ENCODE data around the gene KCTD10.
A peak's percentile ranks its signal among the peaks of the same experiment; 100 is the strongest.

KCTD10 gene

DNA sequence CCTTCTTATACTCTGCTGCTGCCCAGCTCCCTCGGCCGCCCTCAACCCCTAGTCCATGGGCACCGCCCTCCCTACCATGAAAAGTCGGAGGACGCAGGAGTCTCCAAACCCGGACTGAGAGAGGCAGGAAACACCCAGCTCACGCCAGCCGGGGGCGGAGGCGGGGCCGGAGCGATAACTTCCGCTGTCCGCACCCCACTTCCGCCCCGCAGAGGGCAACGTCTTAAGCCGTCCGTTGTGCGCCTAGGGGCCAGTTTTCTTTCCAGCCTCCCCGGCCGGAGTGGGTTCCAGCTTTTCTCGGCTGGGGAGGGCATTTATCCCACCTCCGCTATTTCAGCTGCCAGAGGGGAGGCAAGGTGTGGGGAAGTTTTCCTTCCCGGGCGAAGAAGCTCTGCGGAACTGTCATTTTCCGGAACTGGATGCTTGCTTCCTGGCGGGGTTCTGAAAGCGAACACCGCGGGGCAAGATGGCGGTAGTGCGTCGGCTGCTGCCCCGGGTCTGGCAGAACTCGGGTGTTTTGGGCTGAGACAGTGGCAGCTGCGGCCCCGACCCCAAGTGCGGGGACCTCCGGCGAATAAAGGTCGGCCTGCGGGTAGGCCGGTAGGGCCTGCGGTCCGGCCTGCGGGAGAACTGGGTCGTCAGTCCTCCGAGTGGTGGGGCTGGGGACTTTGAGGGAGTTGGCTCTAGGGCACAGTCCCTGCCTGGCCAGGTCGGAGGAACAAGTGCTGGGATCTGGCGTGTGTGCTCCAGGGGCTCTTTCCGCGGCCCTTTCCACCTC, at the start of gene KCTD10, which contains the start of gene UBE3B:
Gene KCTD10 (minus strand): TSS at position 116 of the 778 bp plus-strand sequence. CDS start 38 bp downstream, at position 78.
Gene UBE3B (plus strand): TSS at position 450 of the 778 bp plus-strand sequence. CDS start 5,918 bp downstream, outside the sequence.
- peak; percentile 77 for DNase-seq

DNA sequence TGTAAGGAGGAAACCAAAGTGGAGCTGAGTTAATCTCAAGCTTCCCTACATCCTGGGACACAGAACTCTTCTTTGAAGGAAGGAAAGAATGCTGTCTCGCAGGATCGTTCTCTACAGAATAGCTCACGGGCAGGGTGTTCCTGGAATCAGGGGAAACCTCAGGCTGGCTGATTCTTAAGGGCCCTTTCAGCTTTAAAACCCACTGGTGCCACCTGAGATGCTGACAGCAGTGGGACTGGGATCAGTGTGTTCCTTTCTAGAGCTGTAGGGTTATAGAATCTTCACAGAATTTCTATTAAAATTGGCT, 48.1 kb upstream of the KCTD10 start:
- DNase-seq = no peak

DNA sequence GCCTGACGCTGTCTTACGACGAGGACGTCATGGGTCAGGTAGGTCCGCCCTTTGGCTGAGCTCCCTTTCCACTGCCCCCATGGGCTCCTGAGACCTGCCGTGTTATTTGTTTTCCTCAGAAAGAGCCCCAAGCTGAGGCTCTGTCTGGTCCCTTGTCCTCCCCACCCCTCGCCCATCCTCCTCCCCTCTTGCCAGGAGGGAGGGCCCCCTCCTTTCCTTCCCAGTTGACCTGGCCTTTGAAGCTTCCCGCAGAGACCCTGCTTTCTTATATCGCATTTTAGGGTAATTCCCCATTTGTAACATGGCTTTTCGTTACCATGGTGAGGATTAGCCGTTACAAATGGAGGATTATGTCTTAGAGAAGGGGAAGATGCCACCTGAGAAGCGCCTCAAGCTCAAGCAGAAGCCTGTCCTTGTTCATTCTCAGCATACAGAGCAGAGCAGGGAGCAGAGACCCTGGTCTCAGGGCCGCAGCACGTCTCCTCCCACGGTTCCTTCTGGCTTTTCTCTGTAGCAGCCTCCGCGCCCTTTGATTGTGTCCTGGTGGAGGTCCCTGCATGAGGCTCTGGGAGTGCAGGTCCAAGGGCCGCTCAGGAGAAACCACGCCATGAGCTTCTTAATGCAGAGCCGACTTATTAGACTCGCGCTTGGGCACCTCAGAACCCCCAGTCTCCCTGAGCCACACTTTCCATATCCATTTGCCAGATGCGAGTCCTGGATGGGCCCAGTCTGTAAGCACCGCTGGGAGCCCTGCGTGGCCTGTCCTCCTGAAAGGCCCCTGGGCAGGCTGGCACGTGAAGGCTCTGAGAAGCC, 47.6 kb upstream of the KCTD10 start:
- no peak for DNase-seq

DNA sequence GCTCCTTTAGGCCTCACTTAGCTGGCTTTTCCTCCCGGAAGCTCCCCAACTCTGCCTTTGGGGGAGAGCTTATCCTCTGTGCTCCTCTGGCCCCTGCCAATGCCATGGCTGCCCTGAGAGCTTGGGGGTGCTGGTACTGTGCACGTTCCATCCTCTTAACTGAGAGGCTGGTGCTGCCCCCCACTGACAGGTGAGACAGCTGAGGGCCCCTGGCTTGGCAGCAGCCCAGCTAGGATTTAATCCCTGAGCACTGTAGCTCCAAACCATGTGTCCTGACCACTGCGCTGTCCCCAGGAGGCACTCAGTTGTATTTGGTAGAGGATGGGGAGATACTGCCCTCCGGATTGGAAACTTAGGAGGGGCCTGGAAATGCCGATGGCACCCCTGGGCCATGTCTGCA, 46.4 kb upstream of the KCTD10 start:
- DNase-seq = no peak

GRCh38 chr12:109523071-109523470, 46.0 kb upstream of the KCTD10 start:
- no peak for DNase-seq

DNA sequence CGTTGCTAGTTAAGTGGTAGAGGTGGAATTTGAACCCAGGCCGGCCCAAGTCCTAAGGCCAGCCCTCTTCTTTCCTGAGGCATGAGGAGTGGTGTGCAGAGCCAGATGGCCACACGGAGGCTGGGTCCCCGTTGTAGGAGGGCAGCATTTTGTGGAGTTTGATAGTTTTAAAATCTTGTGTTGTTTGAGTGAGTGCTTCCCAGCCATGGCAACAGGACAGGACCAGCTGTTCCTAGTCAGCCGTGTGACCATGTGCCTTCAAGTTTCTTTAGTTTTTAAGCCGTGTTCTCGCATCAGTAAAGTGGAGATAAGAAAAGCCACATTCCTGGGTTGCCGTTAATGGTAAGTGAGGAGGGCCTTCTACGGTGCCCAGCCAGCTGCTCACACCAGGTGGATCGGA, 44.7 kb upstream of the KCTD10 start:
- DNase-seq = no peak

DNA sequence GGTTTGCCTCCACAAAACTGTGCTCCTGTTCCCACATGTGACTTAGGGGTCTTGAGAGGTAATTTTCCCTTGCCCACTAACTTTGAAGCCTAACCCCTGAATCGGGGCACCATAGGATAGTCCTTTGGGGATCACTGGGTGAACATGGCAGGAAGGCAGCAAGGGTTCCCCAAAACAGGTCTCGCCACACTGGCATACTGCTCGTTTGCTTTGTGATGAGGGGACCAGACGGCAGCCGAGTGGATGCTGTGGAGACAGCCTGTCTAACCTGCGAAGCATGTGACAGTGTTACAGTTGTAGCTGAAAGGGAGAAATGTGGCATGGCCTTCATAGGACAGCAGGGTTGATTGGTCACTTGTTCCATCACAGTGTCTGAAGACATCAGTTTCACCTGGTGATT, 42.7 kb upstream of the KCTD10 start:
- no peak for DNase-seq

- peak; percentile 54 for DNase-seq
These were observed 41.9 kb upstream of the KCTD10 start for GRCh38 chr12:109518820-109519665.

DNA sequence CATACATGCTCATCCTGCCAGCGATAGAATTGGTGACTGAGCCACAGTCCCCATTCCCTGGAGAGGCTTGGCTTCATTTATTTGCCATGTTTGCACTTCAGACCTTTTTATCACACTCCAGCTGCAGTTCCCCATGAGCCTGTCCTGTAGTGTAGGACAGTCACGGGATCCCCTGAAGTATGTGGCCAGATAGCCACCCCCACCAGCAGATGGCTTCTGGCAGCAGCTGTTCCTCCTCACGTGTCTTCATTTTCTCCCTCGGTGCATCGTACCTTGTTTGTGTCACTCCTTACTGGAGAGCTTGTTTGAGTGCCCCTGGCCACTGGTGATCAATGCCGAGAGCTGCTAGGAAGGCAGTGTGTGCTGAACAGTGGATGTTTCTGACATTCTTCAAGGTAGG, 40.5 kb upstream of the KCTD10 start:
- DNase-seq = no peak

- DNase-seq = no peak
These were observed 36.9 kb upstream of the KCTD10 start for GRCh38 chr12:109513977-109514376.

DNA sequence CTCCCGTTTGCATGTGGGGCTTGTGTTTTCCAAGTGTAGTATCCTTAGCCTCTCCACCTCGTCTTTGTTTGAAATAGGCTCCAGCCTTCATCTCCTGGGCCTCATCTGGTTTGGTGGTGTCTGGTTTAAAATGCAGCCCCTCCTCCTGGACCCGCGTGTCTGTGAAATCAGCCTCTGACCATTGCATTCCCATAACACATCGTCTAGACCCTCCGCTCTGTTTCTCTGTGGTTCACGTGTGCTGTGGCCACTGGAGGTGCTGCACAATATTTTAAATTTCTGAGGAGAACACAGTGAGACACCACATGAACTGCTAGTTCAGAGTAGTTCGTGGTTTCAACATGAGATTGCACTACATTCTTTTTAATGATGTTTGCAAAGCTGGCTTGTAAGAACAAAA, 36.0 kb upstream of the KCTD10 start:
- no peak for DNase-seq

DNA sequence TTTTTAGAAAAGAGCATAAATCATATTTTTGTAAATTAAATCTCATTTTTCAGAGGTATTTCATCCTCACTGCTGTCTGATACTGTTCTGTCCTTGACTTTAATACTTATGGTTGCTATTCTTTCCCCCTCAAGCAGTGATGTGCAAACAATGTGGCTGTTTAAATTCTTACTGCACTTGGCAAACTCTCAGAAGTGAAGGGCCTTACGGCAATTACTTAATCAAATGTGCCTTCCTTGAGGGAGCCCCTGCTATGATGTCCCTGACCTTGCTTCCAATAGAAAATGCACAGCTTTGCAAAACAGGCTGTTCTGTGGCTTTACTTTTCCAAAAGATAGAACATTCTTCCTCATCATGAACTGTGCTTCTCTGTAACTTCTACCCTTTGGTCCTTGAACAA, 35.5 kb upstream of the KCTD10 start:
- no peak for DNase-seq

DNA sequence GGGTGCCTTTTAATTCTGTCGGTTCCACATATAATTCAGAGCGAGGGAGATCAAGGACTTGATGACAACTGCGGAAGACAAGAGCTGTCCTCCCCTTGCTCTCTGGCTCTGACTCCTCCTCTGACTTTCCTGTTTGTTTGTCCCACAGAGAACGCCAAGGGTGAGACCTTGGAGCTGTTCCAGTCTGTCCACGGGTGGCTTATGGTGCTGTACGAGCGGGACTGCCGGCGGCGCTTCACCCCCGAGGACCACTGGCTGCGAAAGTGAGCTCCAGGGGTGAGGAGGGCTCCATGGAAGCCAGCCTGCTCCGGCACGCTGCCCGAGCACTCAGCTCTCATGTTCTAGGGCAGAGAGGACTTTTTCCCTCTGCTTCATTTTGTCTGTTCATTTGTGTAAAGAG, 33.1 kb upstream of the KCTD10 start:
- no peak for DNase-seq

DNA sequence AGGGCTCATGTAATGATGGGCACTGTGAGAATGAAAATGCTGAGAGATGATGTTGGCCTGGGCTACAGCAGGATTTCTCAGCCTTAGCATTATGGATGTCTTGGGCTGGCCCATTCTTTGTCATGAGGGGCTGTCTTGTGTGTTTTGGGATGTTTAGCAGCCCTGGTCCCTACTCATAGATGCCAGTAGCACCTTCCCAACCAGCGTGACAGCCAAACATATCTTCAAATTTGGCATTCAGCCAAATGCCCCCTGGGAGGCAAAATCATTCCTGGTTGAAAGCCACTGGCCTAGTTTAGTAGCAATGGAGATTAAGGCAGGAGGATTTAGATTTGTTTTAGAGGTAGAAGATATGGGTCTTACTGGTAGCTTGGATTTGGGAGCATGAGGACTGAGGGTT, 27.0 kb upstream of the KCTD10 start:
- DNase-seq = no peak

DNA sequence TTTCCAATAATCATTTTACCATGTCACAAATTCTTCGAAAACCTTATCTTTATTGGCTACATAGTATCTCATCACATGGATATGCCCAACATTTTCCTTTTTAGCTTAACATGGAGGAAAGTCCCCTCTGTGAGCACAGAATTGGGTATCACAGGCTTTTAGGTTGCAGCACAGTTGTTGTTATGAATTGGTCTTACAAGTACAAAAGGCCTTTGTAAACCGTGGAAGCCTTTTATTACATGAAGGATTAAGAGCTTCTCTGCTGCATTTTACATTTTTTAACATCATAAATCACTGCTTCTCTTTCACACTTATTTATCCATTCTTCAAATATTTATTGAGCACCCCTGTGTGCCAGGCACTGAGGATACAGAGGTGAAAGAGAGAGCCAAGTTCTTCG, 26.5 kb upstream of the KCTD10 start:
- DNase-seq = no peak

- no peak for DNase-seq
These were observed 25.2 kb upstream of the KCTD10 start for GRCh38 chr12:109502332-109502731.

DNA sequence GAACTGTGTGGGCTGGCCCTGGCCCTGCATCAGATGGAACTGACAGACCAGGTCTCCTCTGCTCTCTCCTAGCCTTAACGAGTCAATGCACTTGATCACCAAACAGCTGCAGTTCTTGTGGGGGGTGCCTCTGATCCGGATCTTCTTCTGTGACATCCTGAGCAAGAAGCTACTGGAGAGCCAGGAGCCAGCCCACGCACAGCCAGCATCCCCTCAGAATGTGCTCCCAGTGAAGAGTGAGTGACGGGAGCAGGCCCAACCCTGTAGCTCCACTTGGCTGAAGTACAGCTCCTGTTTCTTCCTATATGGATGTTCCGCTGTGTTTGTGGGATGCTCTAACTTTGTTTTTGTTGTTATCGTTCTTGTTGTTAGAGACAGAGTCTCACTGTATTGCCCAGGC, 24.2 kb upstream of the KCTD10 start:
- DNase-seq = no peak

- DNase-seq = no peak
These were observed 23.5 kb upstream of the KCTD10 start for GRCh38 chr12:109500406-109501185.

- no peak for DNase-seq
These were observed 20.6 kb upstream of the KCTD10 start for GRCh38 chr12:109497675-109498074.

DNA sequence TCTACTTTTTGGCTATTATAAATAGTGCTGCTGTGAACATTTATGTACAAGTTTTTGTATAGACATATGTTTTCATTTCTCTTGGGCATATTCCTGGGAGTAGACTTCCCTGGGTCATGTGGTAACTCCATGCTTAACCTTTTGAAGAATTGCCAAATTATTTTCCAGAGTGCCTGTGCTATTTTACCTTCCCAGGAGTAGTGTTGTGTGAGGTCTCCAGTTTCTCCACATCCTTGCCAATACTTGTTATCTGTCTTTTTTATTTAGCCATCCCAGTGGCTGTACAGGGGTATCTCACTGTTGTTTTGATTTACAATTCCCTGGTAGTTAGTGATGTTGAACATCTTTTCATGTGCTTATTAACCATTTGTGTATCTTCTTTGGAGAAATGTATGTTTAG, 19.2 kb upstream of the KCTD10 start:
- no peak for DNase-seq

DNA sequence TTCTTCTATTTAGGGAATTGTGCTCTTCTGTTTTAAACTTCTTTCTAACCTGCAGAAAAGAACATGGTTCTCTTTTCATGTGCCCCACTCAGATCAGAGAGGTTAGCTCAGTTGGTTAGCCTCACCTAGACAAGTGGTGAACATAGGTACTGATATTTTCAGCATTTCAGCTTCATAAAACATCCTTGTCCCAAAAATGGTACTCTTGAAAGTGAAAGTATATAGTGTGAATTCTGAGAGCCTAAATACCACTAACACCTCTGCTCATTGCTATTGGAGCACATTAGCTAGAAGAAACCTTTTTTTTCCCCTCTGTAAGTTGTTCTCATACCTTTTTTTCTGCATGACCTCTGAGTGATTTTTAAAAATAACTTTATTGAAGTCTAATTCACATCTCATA, 17.9 kb upstream of the KCTD10 start:
- DNase-seq = no peak

DNA sequence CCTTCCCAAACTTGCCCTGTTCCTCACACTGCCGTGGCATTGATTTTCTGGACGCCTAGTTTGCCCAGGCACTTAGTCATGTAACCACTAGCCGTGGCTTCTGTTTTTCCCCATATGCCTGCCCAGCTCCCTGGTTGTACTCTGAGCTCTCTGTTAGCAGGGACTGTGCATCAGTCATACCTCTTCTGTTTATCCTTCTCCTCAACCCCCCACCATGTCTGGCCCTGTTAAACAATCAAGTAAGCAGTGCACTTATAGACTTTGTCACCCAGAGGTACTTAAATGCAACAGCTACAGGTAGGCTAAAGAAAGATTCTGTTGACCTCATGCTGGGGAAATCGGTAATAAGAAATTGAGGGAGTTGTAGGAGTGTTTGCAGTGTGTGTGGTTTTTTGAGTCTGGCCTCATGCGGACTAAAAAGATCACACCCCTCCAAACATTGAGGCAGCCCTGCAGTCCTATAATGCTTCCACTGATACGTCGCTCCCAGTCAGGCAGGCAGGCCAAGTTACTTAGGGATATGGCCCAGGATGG, 17.3 kb upstream of the KCTD10 start:
- DNase-seq = no peak
